Measurements from ENCODE around the gene HGD. TPM values are rescaled to one million over a fixed set of nuclear protein-coding genes. Genes with fewer than 3 reads are reported as not detected.

The HGD gene
- total RNA-seq, 2 experiments from 2014 or later = 0.16 to 0.78 TPM

DNA sequence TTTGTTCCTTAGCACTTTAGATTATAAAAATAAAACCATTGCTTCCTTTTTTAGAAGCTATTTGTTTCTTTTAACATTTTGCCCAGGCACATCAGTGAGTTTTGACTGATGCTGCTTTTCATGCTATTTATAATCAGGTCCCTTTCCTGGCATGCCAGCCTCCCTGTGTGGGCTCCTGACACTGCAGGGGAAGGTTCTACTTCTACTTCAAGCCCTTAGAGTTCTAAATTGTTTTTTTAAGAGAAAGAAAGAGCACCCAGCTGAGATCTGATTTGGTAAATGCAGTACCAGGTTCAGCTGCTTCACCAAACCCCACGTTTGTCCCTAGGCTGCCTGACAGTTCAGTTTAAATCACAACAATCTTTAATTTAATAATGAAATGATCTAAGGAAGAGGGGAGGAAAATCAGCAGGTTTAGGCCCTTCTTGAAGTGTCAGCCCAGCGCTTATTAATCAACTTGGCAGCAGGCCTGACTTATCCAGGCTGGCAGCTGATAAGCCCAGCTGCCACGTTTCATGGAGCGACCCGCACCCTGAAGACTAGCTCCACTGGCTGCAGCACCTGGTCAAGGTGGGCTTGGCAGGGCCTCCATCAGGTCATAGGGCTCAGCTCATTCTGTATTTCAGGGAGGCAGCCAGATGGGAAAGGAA lies 29.0 kb downstream of the HGD start:
- Mint-ChIP-seq H3K4me3 (no peak overlapping the region), H3K27ac (no peak overlapping the region), H3K27me3 (no peaks in the 10 kb centered on the region), H3K9me3 (no peaks in the 10 kb centered on the region), H3K36me3 (ENCODE audit: low read depth) (no peaks in the 10 kb centered on the region), H3K4me1 (ENCODE audit: low read depth) (no peaks in the 10 kb centered on the region)
- intact Hi-C loops (cut with micrococcal nuclease) = no loop called here
- POLR2A ChIA-PET = interaction anchor here (1.0 kb wide), 1 partner anchor 116 kb away, joined by 3 read pairs; no protein-coding TSS in a partner anchor
- no peak for TF ChIP-seq CTCF (IDR thresholded peaks at IDR 0.05)
- DNase-seq (no peak), ATAC-seq (no peak)
- CTCF ChIA-PET = interaction anchor here (0.8 to 1.2 kb wide), 2 partner anchors 11 to 92 kb away, joined by 3 read pairs; no protein-coding TSS in a partner anchor

DNA sequence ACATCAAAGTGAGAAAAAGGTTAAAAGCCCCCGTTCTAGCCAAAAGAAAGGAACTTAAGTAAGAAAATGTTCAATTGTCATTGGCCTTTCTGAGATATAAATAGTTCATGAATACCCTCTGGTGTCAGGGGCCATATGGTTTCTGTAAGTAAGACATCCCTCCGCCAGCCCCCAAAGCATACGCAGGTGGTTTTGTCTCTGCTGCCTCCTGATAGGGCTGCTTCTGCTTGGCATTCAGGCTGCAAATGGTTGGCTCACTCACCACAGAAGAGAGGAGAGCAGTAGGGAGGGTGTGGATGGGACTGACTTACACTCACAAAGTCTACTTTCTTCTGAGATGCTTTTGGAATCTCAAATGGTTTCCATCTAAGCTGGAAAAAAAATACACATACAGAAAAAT lies 29.8 kb downstream of the HGD start:
- no peak overlapping the region for H3K4me3 Mint-ChIP-seq
- ATAC-seq = no peak
- no peaks in the 10 kb centered on the region for H3K9me3 Mint-ChIP-seq

DNA sequence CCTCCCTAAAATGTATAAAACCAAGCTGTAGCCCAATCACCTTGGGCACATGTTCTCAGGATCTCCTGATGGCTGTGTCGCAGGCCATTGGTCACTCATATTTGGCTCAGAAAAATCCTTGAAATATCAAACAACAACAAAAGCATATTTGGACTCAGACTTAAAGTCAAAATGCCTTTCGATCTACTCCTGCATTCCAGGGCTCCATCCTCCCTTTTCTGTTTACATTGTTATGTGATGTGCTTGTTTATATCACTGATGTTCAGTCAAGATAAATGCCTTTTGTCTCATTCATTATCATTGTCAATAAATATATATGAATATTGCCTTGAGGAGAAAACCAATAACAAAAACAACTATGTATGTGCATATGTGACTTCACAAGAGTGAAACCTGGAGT lies 31.7 kb downstream of the HGD start:
- Mint-ChIP-seq H3K27me3 (no peaks in the 10 kb centered on the region), H3K4me3 (no peak overlapping the region), H3K9me3 (no peaks in the 10 kb centered on the region), H3K4me1 (ENCODE audit: low read depth) (no peaks in the 10 kb centered on the region), H3K36me3 (ENCODE audit: low read depth) (no peaks in the 10 kb centered on the region), H3K27ac (no peak overlapping the region)
- ATAC-seq (no peak), DNase-seq (no peak)
- intact Hi-C loops (cut with micrococcal nuclease) = no loop called here
- ChIA-PET POLR2A (no interaction called here), CTCF (no interaction called here)
- no peak for TF ChIP-seq CTCF (IDR thresholded peaks at IDR 0.05)

More for the DNA sequence above, 29.8 kb downstream of the HGD start:
- no peaks in the 10 kb centered on the region for H3K4me1 Mint-ChIP-seq (ENCODE audit: low read depth)
- intact Hi-C loops (cut with micrococcal nuclease) = no loop called here
- H3K27ac Mint-ChIP-seq = no peak overlapping the region
- no peak for DNase-seq
- POLR2A ChIA-PET = interaction anchor here (1.0 kb wide), 1 partner anchor 116 kb away, joined by 3 read pairs; no protein-coding TSS in a partner anchor
- no peaks in the 10 kb centered on the region for H3K27me3 Mint-ChIP-seq
- H3K36me3 Mint-ChIP-seq (ENCODE audit: low read depth) = no peaks in the 10 kb centered on the region
- CTCF ChIA-PET = interaction anchor here (0.8 kb wide), 1 partner anchor 91 kb away, joined by 3 read pairs; no protein-coding TSS in a partner anchor
- no peak for TF ChIP-seq CTCF (IDR thresholded peaks at IDR 0.05)

- ChIA-PET CTCF (no interaction called here), POLR2A (no interaction called here)
- Mint-ChIP-seq H3K27me3 (no peaks in the 10 kb centered on the region), H3K9me3 (no peaks in the 10 kb centered on the region), H3K27ac (no peak overlapping the region), H3K4me3 (no peak overlapping the region), H3K36me3 (ENCODE audit: low read depth) (no peaks in the 10 kb centered on the region), H3K4me1 (ENCODE audit: low read depth) (no peaks in the 10 kb centered on the region)
- DNase-seq = no peak
- intact Hi-C loops (cut with micrococcal nuclease) = no loop called here
- TF ChIP-seq CTCF (IDR thresholded peaks at IDR 0.05) = no peak
- ATAC-seq = no peak
Measured at GRCh38 chr3:120649830-120650233, 32.2 kb downstream of the HGD start.

GRCh38 chr3:120648290-120648689 lies 33.7 kb downstream of the HGD start:
- no peak for TF ChIP-seq CTCF (IDR thresholded peaks at IDR 0.05)
- Mint-ChIP-seq H3K4me3 (no peak overlapping the region), H3K27me3 (no peaks in the 10 kb centered on the region), H3K4me1 (ENCODE audit: low read depth) (no peaks in the 10 kb centered on the region), H3K27ac (no peak overlapping the region), H3K36me3 (ENCODE audit: low read depth) (no peaks in the 10 kb centered on the region), H3K9me3 (no peaks in the 10 kb centered on the region)
- no peak for DNase-seq
- CTCF ChIA-PET = interaction anchor here (1.0 kb wide), 1 partner anchor 89 kb away, joined by 3 read pairs; no protein-coding TSS in a partner anchor
- POLR2A ChIA-PET = no interaction called here
- intact Hi-C loops (cut with micrococcal nuclease) = no loop called here
- ATAC-seq = no peak
